GM23338 (cell line): ENCODE results near the gene C1QL4. TPM values are rescaled to one million over a fixed set of nuclear protein-coding genes. Genes with fewer than 3 reads are reported as not detected.

Experiments used
- ATAC-seq: fragments of 200-7000 bp; cut with Tn5 transposase; 3 replicates; pipeline ENCODE4 v1.9.1; 2020
- DNase-seq: peaks from one replicate; pipeline ENCODE4 v3.0.0-alpha.2; 2015; ENCODE audit warnings: low spot score
- H2AFZ ChIP-seq: fragments of 200-600 bp; sonication (generic); 2 replicates; pipeline ENCODE4 v1.8.0; 2016; ENCODE audit warnings: antibody characterized with exemption, mild to moderate bottlenecking, moderate library complexity
- H3F3A ChIP-seq: fragments of 200-600 bp; sonication (generic); replicated peaks from 2 replicates; pipeline ENCODE4 v1.8.0; 2017; ENCODE audit warnings: antibody characterized with exemption, mixed run types, low read depth
- H3K27ac ChIP-seq: fragments of 200-600 bp; sonication (generic); 2 replicates; pipeline ENCODE4 v1.6.1; 2016; ENCODE audit warnings: low read depth
- H3K27me3 ChIP-seq: fragments of 200-600 bp; sonication (generic); 2 replicates; pipeline ENCODE4 v1.8.0; 2016; ENCODE audit warnings: mild to moderate bottlenecking, mixed run types, moderate library complexity; ENCODE audit not compliant: insufficient read depth
- H3K36me3 ChIP-seq: fragments of 200-600 bp; sonication (generic); 2 replicates; pipeline ENCODE4 v1.8.0; 2016; ENCODE audit warnings: mild to moderate bottlenecking; ENCODE audit not compliant: insufficient read depth
- H3K4me1 ChIP-seq: fragments of 200-600 bp; sonication (generic); 2 replicates; pipeline ENCODE4 v1.8.0; 2016; ENCODE audit warnings: mild to moderate bottlenecking, moderate library complexity; ENCODE audit not compliant: insufficient read depth
- H3K4me2 ChIP-seq: fragments of 200-600 bp; sonication (generic); 2 replicates; pipeline ENCODE4 v1.7.1; 2017; ENCODE audit warnings: mixed run types
- H3K4me3 ChIP-seq: fragments of 200-600 bp; sonication (generic); 2 replicates; pipeline ENCODE4 v1.6.1; 2016; ENCODE audit warnings: mixed run types
- H3K79me2 ChIP-seq: fragments of 200-600 bp; sonication (generic); replicated peaks from 2 replicates; pipeline ENCODE4 v1.8.0; 2017; ENCODE audit warnings: mild to moderate bottlenecking; ENCODE audit not compliant: insufficient read depth
- H3K9me2 ChIP-seq: fragments of 200-600 bp; sonication (generic); 2 replicates; pipeline ENCODE4 v1.8.0; 2017; ENCODE audit not compliant: insufficient read depth
- H4K20me1 ChIP-seq: fragments of 200-600 bp; sonication (generic); replicated peaks from 2 replicates; pipeline ENCODE4 v1.8.0; 2017; ENCODE audit warnings: mild to moderate bottlenecking; ENCODE audit not compliant: insufficient read depth
- H3K27ac Mint-ChIP-seq: 2 replicates; pipeline ENCODE4 v1.8.0; 2020; ENCODE audit warnings: inconsistent platforms, mild to moderate bottlenecking, moderate library complexity, mixed read lengths
- H3K27me3 Mint-ChIP-seq: 3 replicates; pipeline ENCODE4 v1.8.0; 2022; ENCODE audit warnings: low read depth, mild to moderate bottlenecking, moderate library complexity, mixed read lengths, inconsistent platforms; ENCODE audit not compliant: insufficient read depth, poor library complexity
- H3K36me3 Mint-ChIP-seq: 3 replicates; pipeline ENCODE4 v1.8.0; 2021; ENCODE audit warnings: low read depth, mild to moderate bottlenecking, inconsistent platforms, moderate library complexity, mixed read lengths
- H3K4me1 Mint-ChIP-seq: 3 replicates; pipeline ENCODE4 v1.8.0; 2020; ENCODE audit warnings: mild to moderate bottlenecking, inconsistent platforms, mixed read lengths
- H3K4me3 Mint-ChIP-seq: 3 replicates; pipeline ENCODE4 v1.8.0; 2021; ENCODE audit warnings: moderate library complexity, mild to moderate bottlenecking, inconsistent platforms, mixed read lengths
- H3K9me3 Mint-ChIP-seq: 3 replicates; pipeline ENCODE4 v1.8.0; 2020; ENCODE audit warnings: moderate library complexity, mild to moderate bottlenecking, inconsistent platforms, mixed read lengths
- CREB1 ChIP-seq: fragments of 250-450 bp; sonication (Bioruptor Pico); IDR thresholded peaks from 2 replicates; pipeline ENCODE4 v1.5.0; 2020; ENCODE audit warnings: low read depth, mild to moderate bottlenecking, moderate library complexity
- EZH2 ChIP-seq: fragments of 200-600 bp; sonication (generic); IDR thresholded peaks from one replicate; pipeline ENCODE4 v1.8.0; 2017; ENCODE audit warnings: antibody characterized with exemption, mild to moderate bottlenecking, low read depth; ENCODE audit not compliant: unreplicated experiment
- POLR2AphosphoS5 ChIP-seq: IDR thresholded peaks from 2 replicates; pipeline ENCODE4 v1.6.1; 2016; ENCODE audit warnings: antibody characterized with exemption, low read depth
- REST ChIP-seq: IDR thresholded peaks from one replicate; pipeline ENCODE4 v1.6.1; 2018; ENCODE audit warnings: antibody characterized with exemption; ENCODE audit not compliant: unreplicated experiment
- ZNF462 ChIP-seq: fragments of 250-450 bp; sonication (Bioruptor Pico); IDR thresholded peaks from 2 replicates; pipeline ENCODE4 v1.5.0; 2020; ENCODE audit warnings: mild to moderate bottlenecking, moderate library complexity
- polyA plus RNA-seq: library from polyadenylated mRNA; unstranded; fragments of >200 nt; fragmentation: Nextera tagmentation; extraction: Ambion mirVana; gene quantifications from 2 replicates; pipeline ENCODE4 v1.2.1, GENCODE V29; 2016
- total RNA-seq: library from RNA; depleted of rRNA; stranded (reverse); fragments of >200 nt; shearing (Covaris generic); gene quantifications from 2 replicates; pipeline ENCODE4 v1.2.3, GENCODE V29; 2014
- TF ChIP-seq, protein P1 (sequence below): IDR thresholded peaks from 2 replicates; pipeline ENCODE4 v1.6.1; 2016; ENCODE audit warnings: antibody characterized with exemption
- TF ChIP-seq, protein P2 (sequence below), 2 experiments: fragments of 200-600 bp in 1 of 2; sonication (generic) in 1 of 2; conservative IDR thresholded peaks; 2 replicates each; pipeline versions ENCODE4 v1.5.1 to v1.6.1; 2016 to 2017; ENCODE audit warnings: antibody characterized with exemption in 2 of 2, low read depth in 2 of 2, mild to moderate bottlenecking in 2 of 2, moderate library complexity in 1 of 2

C1QL4 gene
- total and polyA plus RNA-seq, 2 experiments from 2014 or later: not detected

DNA sequence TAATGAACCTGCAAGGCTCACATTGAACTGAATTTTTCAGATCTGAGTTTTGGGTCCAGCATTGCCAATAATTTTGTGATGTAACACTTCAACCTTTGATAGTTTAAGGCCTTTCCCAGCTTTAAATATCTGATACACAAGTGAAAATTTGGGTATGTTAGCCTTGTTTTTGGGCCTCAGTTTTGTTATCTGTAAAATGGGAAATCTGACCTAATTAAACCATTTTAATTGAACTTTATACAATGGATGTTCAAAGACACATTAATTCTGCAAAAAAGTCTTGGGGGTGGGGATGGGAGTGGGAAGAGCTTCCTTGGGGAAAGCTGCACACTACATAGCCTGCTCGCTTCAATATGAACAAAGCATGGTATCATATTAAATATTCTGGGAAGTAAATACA, 25.1 kb upstream of the C1QL4 start (continued):
- TF ChIP-seq ZNF462 (CRISPR knock-in tag) (no peak), POLR2AphosphoS5 (no peak), EZH2 (no peak)

- Histone ChIP-seq H3K36me3 (no peaks in the 10 kb centered on the region), H4K20me1 (0 out of 2 replicates have a peak, but pooled peaks cover 3% of the 10 kb centered on the region), H3K4me3 (no peak overlapping the region), H3K4me1 (no peaks in the 10 kb centered on the region), H3F3A (no peaks in the 10 kb centered on the region), H3K79me2 (no peaks in the 10 kb centered on the region), H3K9me2 (no peaks in the 10 kb centered on the region), H3K4me2 (no peak overlapping the region), H2AFZ (no peak overlapping the region), H3K27me3 (peaks cover 7% of the 10 kb centered on the region), H3K27ac (no peak overlapping the region)
- H3K4me1 Mint-ChIP-seq: peaks cover 2% of the 10 kb centered on the region; the same call in 1 of the 3 replicates
- H3K36me3 Mint-ChIP-seq: no peaks in the 10 kb centered on the region
- DNase-seq: no peak
- no peak for ATAC-seq
- no peak overlapping the region for H3K4me3 Mint-ChIP-seq
- no peaks in the 10 kb centered on the region for H3K9me3 Mint-ChIP-seq
- no peak overlapping the region for H3K27ac Mint-ChIP-seq
- H3K27me3 Mint-ChIP-seq: peaks cover 7% of the 10 kb centered on the region
- TF ChIP-seq, protein P1, sequence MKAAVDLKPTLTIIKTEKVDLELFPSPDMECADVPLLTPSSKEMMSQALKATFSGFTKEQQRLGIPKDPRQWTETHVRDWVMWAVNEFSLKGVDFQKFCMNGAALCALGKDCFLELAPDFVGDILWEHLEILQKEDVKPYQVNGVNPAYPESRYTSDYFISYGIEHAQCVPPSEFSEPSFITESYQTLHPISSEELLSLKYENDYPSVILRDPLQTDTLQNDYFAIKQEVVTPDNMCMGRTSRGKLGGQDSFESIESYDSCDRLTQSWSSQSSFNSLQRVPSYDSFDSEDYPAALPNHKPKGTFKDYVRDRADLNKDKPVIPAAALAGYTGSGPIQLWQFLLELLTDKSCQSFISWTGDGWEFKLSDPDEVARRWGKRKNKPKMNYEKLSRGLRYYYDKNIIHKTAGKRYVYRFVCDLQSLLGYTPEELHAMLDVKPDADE: no peak
- TF ChIP-seq, protein P2, sequence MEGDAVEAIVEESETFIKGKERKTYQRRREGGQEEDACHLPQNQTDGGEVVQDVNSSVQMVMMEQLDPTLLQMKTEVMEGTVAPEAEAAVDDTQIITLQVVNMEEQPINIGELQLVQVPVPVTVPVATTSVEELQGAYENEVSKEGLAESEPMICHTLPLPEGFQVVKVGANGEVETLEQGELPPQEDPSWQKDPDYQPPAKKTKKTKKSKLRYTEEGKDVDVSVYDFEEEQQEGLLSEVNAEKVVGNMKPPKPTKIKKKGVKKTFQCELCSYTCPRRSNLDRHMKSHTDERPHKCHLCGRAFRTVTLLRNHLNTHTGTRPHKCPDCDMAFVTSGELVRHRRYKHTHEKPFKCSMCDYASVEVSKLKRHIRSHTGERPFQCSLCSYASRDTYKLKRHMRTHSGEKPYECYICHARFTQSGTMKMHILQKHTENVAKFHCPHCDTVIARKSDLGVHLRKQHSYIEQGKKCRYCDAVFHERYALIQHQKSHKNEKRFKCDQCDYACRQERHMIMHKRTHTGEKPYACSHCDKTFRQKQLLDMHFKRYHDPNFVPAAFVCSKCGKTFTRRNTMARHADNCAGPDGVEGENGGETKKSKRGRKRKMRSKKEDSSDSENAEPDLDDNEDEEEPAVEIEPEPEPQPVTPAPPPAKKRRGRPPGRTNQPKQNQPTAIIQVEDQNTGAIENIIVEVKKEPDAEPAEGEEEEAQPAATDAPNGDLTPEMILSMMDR (conservative IDR thresholded peaks at IDR 0.05; ENCODE audit: low read depth in 2 of 2): no peak
- TF ChIP-seq REST (no peak), CREB1 (no peak)
Observed at GRCh38 chr12:49359671-49360070, 22.7 kb upstream of the C1QL4 start.
